CD4-positive, alpha-beta T cell treated with Interleukin-2 at 100 ng/mL for 4 hours (primary cell): Measurements from ENCODE around the gene NID2.

Experiments
- DNase-seq: peaks from one replicate; pipeline ENCODE4 v3.0.0-alpha.2; 2020; ENCODE audit warnings: low spot score

The NID2 gene

GRCh38 chr14:52052288-52052943, 16.4 kb downstream of the NID2 start:
- DNase-seq = no peak

- no peak for DNase-seq
Measured at GRCh38 chr14:52051871-52052270, 17.0 kb downstream of the NID2 start.

GRCh38 chr14:52051251-52051650, 17.6 kb downstream of the NID2 start:
- DNase-seq = no peak

GRCh38 chr14:52049721-52050588, 18.9 kb downstream of the NID2 start:
- no peak for DNase-seq

- no peak for DNase-seq
Measured at GRCh38 chr14:52049271-52049670, 19.6 kb downstream of the NID2 start.

- no peak for DNase-seq
Measured at GRCh38 chr14:52048641-52049204, 20.1 kb downstream of the NID2 start.

- no peak for DNase-seq
Measured at GRCh38 chr14:52048116-52048515, 20.7 kb downstream of the NID2 start.

GRCh38 chr14:52046376-52046917, 22.4 kb downstream of the NID2 start:
- DNase-seq = no peak

- DNase-seq = no peak
Measured at GRCh38 chr14:52044791-52045522, 23.9 kb downstream of the NID2 start.

- DNase-seq = peak; percentile 44
Measured at GRCh38 chr14:52043690-52044089, 25.2 kb downstream of the NID2 start.

- no peak for DNase-seq
Measured at GRCh38 chr14:52042371-52043289, 26.2 kb downstream of the NID2 start.

GRCh38 chr14:52040598-52040997, 28.3 kb downstream of the NID2 start:
- no peak for DNase-seq

GRCh38 chr14:52039124-52039815, 29.6 kb downstream of the NID2 start:
- no peak for DNase-seq

- no peak for DNase-seq
Measured at GRCh38 chr14:52033101-52033642, 35.7 kb downstream of the NID2 start.

- DNase-seq = no peak
Measured at GRCh38 chr14:52032204-52032801, 36.6 kb downstream of the NID2 start.

GRCh38 chr14:52031781-52032180, 37.1 kb downstream of the NID2 start:
- DNase-seq = no peak

- no peak for DNase-seq
Measured at GRCh38 chr14:52029881-52030280, 39.0 kb downstream of the NID2 start.

GRCh38 chr14:52026901-52027300, 42.0 kb downstream of the NID2 start:
- no peak for DNase-seq

- DNase-seq = no peak
Measured at GRCh38 chr14:52026017-52026660, 42.7 kb downstream of the NID2 start.
